Forelimb muscle (tissue), 1 donor: ENCODE data around the gene NR3C2. TPM values are rescaled to one million over a fixed set of nuclear protein-coding genes. Genes with fewer than 3 reads are reported as not detected.

Source experiments
- DNase-seq: peaks from one replicate; pipeline ENCODE4 v3.0.0-alpha.2; 2013; ENCODE audit warnings: low read depth
- polyA plus RNA-seq: library from polyadenylated mRNA; unstranded; fragments of 120-200 nt; gene quantifications from one replicate; pipeline ENCODE4 v1.2.1, GENCODE V29; 2013; ENCODE audit not compliant: insufficient read length

Gene NR3C2
- polyA plus RNA-seq, 1 donor: 14.1 TPM

DNA sequence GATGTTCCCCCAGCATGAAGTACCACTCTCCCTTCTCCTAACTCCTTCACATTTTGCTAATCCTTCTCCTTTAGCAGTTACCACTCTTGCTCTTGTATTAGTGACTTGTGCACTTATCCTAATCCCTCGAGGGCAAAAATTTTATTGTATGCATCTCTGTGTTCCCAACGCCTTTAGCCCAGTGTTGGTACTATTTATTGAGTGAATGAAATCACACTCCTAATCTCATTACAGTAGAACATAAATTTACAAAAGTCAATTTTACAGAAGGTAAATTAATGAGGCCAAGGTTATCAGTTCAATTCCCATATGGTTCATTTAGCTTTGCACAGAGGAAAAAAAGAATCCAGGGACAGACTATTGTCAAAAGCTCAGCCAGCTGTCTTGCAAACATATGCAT lies 178.4 kb downstream of the NR3C2 start:
- DNase-seq: no peak

DNA sequence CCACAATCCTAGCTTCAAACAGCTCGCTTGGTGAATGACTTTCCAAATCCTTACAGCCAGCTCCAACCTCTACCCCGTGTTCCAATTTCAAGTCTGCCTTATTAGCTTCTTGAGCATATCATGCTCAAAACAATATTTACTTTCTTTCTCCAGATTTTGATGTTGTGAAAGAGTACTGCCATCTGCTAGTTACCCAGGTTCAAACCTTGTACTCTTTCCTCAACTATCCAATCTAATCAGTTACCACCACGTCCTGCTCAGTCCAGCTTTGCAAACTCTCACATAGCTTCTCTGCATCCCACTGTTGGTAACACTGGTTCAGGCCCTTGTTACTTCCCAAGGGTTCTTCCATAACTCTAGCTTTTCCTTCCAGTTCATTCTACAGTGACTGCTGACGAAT lies 179.1 kb downstream of the NR3C2 start:
- no peak for DNase-seq

DNA sequence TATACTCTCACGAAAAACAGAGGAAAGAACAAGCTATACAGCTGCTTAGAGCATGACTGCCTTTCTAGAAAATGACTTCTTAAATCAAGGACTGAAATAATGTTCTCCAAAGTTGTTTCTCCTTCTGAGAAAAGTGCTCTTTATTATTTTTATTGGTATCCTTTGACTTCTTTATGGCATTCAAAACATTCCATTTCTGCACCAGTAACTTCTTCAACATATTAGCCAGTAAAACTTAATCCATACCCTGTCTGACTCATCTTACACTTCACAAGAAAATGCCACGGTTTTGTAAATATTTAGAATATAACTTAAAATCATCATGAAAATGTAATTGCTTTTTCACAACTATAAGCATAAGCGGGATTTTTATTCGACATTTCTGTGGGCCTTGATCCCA lies 180.4 kb downstream of the NR3C2 start:
- DNase-seq: no peak

DNA sequence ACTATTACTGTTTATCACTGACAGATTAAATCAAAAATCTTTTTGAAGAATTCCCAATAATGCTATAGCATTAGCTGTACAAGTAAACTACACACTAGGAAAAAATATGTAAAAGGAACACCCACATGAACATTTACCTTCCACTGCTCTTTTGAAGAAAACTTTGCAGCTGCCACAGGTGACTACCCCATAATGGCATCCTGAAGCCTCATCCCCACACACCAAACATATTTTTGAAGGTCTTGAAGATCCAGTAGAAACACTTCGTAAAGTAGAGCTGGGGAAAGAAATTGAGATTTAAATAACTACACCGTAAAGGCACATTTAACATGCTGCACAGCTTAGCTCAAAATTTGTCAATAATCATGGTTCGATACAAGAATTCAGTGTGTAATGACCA lies 182.4 kb downstream of the NR3C2 start:
- DNase-seq: no peak

DNA sequence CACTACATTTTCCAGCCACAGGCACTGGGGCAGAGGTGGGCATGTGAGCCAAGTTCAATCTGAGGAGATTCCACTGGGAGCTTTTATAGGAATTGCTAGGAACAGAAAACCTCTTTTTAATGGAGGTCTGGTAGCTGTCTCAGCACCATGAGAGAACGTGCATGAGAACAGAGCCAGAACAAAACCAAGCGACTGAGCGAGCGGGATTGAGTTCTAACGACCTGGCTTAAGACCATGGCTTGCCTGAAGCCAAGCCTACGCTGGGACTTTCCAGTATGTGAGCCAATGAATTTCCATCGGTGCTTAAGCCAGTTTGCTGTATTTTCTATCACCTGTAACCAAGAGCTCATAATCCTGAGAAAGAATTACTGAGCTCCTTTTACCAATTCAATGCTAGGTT lies 183.7 kb downstream of the NR3C2 start:
- DNase-seq: peak; percentile 16

- DNase-seq: peak; percentile 19
Observed at GRCh38 chr4:148255344-148255720, 186.9 kb downstream of the NR3C2 start.

GRCh38 chr4:148254621-148255343 lies 187.4 kb downstream of the NR3C2 start:
- DNase-seq: no peak

- no peak for DNase-seq
Observed at GRCh38 chr4:148253768-148254167, 188.4 kb downstream of the NR3C2 start.

DNA sequence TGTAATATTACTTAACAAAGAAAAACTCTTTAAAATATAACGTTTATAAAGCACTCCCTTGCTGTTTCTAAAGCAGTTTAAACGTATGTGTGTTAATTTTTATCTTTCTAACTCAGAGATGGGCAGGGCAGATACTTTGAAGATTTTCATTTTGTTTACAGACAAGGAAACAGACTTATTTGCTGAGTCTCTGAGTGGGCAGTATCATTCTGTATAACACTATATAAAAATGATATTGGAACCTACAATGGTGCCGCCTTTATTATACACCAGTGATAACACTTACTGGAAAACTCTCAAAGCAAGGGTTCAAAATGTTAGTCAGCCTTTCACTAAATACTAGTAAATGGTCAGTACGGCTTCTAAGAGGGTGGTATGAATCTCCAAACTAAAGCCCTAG lies 193.4 kb downstream of the NR3C2 start:
- DNase-seq: no peak

- no peak for DNase-seq
Observed at GRCh38 chr4:148245015-148245414, 197.2 kb downstream of the NR3C2 start.

- no peak for DNase-seq
Observed at GRCh38 chr4:148243837-148244236, 198.4 kb downstream of the NR3C2 start.

GRCh38 chr4:148240241-148240640 lies 202.0 kb downstream of the NR3C2 start:
- no peak for DNase-seq

DNA sequence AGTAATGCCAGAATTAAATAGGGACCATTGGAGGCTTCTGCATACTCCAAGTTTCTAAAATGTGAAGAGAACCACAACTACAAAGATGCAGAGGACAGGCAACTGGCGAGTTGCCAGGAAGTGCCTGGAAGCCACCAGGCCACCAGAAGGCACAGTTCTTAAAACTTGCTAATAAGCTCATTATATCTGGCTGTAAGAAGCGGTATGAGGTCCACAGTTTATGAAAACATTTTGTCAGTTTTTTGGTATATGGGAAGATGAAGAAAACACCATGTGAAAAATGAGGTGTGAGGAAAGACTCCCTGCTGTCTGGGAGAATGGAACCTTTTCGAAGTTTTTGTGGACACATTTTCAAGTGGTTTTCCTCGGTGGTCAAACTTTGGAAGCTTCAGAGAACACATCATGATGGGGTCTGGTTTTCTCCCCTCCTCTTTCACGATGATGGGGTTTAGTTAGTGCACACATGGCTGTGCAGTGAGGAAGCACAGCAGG lies 202.7 kb downstream of the NR3C2 start:
- no peak for DNase-seq

DNA sequence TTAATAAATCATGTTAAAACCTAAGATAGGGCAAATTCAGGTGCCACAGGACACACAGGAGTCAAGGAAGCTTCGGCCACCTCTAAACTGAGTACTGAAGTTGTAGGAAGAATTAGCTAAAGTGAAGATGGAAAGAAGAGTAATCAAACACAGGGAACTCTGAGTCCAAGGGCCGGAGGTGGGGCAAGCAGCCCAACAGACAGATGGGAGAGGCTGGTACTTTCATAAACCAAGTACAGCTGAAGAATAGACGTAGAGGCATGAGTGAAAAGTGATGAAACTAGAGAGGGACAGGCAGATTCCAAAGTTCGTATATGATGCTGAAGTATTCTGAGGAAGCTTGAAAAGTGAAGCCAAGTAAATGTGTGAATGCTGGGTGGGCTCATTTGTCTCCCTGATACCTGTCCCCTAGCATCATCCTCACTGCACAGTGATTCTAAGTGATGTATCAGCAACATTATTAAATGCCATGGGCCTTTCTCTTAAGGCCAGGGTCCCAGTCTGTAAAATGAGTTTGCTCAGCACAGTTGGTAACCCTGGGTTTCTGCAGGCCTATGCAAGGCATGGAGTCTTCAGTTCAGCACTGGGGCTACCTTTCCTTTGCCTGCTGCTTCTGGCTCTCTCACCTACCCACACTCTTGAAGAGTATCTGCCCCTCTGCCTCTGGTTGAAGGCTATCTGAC lies 203.3 kb downstream of the NR3C2 start:
- no peak for DNase-seq

GRCh38 chr4:148238086-148238485 lies 204.1 kb downstream of the NR3C2 start:
- DNase-seq: no peak

DNA sequence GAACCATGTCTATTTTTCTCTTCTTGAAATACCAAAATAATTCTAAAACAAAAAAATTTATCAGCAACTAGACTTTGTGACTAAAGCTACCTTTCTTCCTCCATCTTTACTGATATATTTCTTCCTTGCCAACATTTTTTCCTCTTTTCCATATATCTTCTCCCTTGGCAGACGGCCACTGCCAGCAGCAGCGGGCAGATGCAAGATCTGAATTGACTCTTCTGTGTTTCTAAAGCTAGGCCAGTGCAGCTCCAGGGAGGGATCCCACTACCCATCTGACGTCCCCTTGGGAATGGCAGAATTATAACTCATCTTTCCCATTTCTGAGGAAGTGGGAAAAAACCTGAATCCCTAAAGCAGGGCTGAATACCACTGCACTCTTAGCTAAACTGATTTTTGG lies 206.4 kb downstream of the NR3C2 start:
- DNase-seq: no peak

DNA sequence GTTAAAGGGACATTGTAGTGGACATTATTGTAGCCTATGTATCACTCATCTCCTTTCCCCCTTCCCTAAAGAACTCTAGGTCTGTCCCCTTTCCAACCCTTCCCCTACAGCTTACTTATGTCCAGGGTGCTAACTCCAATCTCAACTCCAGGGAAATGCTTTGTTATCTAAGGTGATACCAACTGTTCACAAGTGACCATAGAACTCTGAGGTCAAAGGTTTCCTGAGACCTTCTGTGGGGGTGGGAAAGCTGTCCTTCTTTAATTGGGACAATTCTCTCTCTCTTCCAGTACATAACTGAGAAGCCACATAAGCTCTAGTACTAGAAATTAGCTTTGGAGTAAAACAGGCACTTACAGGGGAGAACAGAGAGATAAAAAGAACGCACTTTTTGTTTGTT lies 212.4 kb downstream of the NR3C2 start:
- no peak for DNase-seq

DNA sequence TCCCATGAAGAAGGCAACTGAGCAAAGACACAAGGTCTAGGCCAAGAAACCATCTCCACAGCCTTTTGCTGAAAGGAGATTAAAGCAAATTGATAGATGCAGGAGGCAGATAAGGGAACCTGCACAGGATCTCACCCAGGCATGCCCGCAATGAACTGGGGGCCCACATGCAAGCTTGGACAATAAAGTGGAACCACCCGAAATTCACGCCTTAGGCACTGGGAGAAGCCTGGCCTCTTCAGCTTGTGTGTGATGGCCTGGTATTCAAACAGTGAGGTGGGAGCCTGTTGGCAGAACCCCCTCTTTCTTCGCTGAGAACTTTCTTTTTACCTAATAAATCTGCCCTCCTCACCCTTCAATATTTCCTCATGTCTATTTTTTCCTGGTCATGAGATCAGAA lies 213.2 kb downstream of the NR3C2 start:
- DNase-seq: no peak

GRCh38 chr4:148227147-148227546 lies 215.1 kb downstream of the NR3C2 start:
- no peak for DNase-seq

- DNase-seq: no peak
Observed at GRCh38 chr4:148226341-148226740, 215.9 kb downstream of the NR3C2 start.

DNA sequence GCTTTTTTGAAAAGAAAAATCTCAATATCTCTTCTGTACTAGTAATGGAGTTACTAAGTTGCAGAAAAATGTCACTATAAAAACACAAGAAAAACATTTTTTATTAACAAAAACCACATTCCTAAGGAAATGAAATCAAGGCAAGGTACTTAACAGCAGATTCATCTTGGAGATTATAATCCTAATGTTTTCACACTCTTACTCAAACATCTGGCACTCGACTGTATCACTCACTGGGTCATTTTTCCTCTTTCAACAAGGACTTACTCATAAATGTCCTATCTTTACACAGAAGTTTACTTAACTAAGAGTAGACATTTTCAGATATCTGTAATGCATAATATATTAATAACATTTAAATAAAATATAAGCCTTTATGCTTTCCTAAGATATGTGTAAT lies 216.6 kb downstream of the NR3C2 start:
- no peak for DNase-seq

- no peak for DNase-seq
Observed at GRCh38 chr4:148224476-148224875, 217.7 kb downstream of the NR3C2 start.

- no peak for DNase-seq
Observed at GRCh38 chr4:148222991-148223660, 219.1 kb downstream of the NR3C2 start.
